Measurements from ENCODE around the gene ERC2.

DNA sequence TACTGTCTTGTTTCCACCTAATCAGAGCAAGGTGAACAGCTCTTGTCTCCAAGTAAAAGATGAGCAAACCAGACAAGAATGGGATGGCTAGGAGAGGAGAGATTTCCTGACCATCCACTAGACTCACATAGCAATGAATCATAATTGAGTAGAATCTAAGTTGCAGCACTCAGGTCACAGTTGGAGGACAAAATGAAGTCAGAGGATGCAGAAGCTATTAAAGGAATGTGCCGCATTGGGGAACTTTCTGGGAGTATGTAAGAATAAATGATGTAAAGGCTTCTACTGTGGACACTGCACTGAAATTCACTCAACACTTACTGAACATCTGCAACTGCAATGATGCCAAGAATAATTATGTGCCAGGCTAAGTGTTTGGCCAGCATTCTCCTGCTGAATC is 763.7 kb downstream of the ERC2 start:
- TF ChIP-seq, protein P1, sequence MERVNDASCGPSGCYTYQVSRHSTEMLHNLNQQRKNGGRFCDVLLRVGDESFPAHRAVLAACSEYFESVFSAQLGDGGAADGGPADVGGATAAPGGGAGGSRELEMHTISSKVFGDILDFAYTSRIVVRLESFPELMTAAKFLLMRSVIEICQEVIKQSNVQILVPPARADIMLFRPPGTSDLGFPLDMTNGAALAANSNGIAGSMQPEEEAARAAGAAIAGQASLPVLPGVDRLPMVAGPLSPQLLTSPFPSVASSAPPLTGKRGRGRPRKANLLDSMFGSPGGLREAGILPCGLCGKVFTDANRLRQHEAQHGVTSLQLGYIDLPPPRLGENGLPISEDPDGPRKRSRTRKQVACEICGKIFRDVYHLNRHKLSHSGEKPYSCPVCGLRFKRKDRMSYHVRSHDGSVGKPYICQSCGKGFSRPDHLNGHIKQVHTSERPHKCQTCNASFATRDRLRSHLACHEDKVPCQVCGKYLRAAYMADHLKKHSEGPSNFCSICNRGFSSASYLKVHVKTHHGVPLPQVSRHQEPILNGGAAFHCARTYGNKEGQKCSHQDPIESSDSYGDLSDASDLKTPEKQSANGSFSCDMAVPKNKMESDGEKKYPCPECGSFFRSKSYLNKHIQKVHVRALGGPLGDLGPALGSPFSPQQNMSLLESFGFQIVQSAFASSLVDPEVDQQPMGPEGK (CRISPR knock-in tag; IDR thresholded peaks at IDR 0.05; ENCODE audit: borderline replicate concordance), result no peak
- TF ChIP-seq ARNTL (CRISPR knock-in tag; IDR thresholded peaks at IDR 0.05; ENCODE audit: borderline replicate concordance, low read depth) (no peak), PPARA (CRISPR knock-in tag; IDR thresholded peaks at IDR 0.05; ENCODE audit: borderline replicate concordance) (no peak), GLIS3 (CRISPR knock-in tag; IDR thresholded peaks at IDR 0.05) (no peak), CSDC2 (CRISPR knock-in tag; IDR thresholded peaks at IDR 0.05) (no peak), RARB (CRISPR knock-in tag; IDR thresholded peaks at IDR 0.05) (no peak), ZFP30 (CRISPR knock-in tag; IDR thresholded peaks at IDR 0.05) (no peak), ZFP3 (CRISPR knock-in tag; IDR thresholded peaks at IDR 0.05) (no peak), ZC3H10 (CRISPR knock-in tag; IDR thresholded peaks at IDR 0.05) (no peak), SNAI2 (CRISPR knock-in tag; IDR thresholded peaks at IDR 0.05) (no peak)
- TF ChIP-seq, protein P2, sequence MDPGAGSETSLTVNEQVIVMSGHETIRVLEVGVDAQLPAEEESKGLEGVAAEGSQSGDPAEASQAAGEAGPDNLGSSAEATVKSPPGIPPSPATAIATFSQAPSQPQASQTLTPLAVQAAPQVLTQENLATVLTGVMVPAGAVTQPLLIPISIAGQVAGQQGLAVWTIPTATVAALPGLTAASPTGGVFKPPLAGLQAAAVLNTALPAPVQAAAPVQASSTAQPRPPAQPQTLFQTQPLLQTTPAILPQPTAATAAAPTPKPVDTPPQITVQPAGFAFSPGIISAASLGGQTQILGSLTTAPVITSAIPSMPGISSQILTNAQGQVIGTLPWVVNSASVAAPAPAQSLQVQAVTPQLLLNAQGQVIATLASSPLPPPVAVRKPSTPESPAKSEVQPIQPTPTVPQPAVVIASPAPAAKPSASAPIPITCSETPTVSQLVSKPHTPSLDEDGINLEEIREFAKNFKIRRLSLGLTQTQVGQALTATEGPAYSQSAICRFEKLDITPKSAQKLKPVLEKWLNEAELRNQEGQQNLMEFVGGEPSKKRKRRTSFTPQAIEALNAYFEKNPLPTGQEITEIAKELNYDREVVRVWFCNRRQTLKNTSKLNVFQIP (CRISPR knock-in tag; IDR thresholded peaks at IDR 0.05; ENCODE audit: borderline replicate concordance, low read depth), result no peak

Data from SK-N-SH treated with all-trans-retinoic acid at 6 μM for 48 hours (cell line).